ENCODE results near the gene ABCA1. TPM values are rescaled to one million over a fixed set of nuclear protein-coding genes. Genes with fewer than 3 reads are reported as not detected.

Gene ABCA1
- total RNA-seq, 1 donor, result 73.1 TPM

GRCh38 chr9:104882566-104882965 is 45.4 kb downstream of the ABCA1 start:
- Histone ChIP-seq H3K36me3 (ENCODE audit: insufficient read depth, low read length) (no peaks in the 10 kb centered on the region), H3K4me3 (ENCODE audit: insufficient read depth, low read length) (no peak overlapping the region), H3K4me1 (ENCODE audit: insufficient read depth, low read length) (peaks cover 6% of the 10 kb centered on the region), H4K20me1 (ENCODE audit: insufficient read depth, low read length) (no peaks in the 10 kb centered on the region), H3K27me3 (ENCODE audit: insufficient read depth, low read length) (no peaks in the 10 kb centered on the region), H3K9me3 (ENCODE audit: low read depth, low read length) (no peaks in the 10 kb centered on the region), H3K4me2 (ENCODE audit: insufficient read depth, low read length) (no peak overlapping the region), H3K27ac (ENCODE audit: low read depth, low read length) (no peak overlapping the region), H3K79me2 (ENCODE audit: insufficient read depth, low read length) (no peaks in the 10 kb centered on the region), H2AFZ (ENCODE audit: low read length) (no peak overlapping the region)
- no peak for DNase-seq (ENCODE audit: insufficient read length, low spot score, missing footprints)
- TF ChIP-seq CTCF (IDR thresholded peaks at IDR 0.05; ENCODE audit: extremely low read depth, low read depth, low read length), result no peak

DNA sequence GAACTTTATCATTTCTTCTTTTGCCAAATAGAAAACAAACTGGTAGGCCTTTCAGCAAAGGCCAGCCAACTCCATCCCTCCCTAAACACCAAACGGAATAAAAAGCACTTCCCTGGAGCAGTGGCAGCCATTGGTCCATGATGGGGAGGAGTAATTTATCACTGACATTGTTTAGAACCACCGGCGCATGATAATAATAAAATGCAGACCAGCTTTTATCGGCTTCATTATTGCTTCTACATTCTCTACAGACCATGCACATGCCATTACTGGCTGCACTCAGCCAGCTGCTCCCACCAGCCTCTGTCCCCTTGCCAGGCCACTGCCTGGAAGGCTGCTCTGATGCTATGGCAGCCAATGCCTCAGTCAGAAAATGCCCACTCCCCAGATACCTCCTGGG is 45.9 kb downstream of the ABCA1 start:
- TF ChIP-seq CTCF (IDR thresholded peaks at IDR 0.05; ENCODE audit: extremely low read depth, low read depth, low read length), result no peak
- Histone ChIP-seq H4K20me1 (ENCODE audit: insufficient read depth, low read length) (no peaks in the 10 kb centered on the region), H3K36me3 (ENCODE audit: insufficient read depth, low read length) (no peaks in the 10 kb centered on the region)

GRCh38 chr9:104879555-104880309 is 48.2 kb downstream of the ABCA1 start:
- Histone ChIP-seq H3K27me3 (ENCODE audit: insufficient read depth, low read length) (no peaks in the 10 kb centered on the region), H3K36me3 (ENCODE audit: insufficient read depth, low read length) (no peaks in the 10 kb centered on the region), H4K20me1 (ENCODE audit: insufficient read depth, low read length) (no peaks in the 10 kb centered on the region), H3K4me1 (ENCODE audit: insufficient read depth, low read length) (peaks cover 6% of the 10 kb centered on the region), H3K9me3 (ENCODE audit: low read depth, low read length) (no peaks in the 10 kb centered on the region), H3K4me2 (ENCODE audit: insufficient read depth, low read length) (peak overlapping the region; percentile 20), H3K27ac (ENCODE audit: low read depth, low read length) (peak overlapping the region; percentile 49), H2AFZ (ENCODE audit: low read length) (peak overlapping the region; percentile 59), H3K79me2 (ENCODE audit: insufficient read depth, low read length) (no peaks in the 10 kb centered on the region), H3K4me3 (ENCODE audit: insufficient read depth, low read length) (no peak overlapping the region)
- no peak for DNase-seq (ENCODE audit: insufficient read length, low spot score, missing footprints)
- TF ChIP-seq CTCF (IDR thresholded peaks at IDR 0.05; ENCODE audit: extremely low read depth, low read depth, low read length), result no peak

More for the DNA sequence above, 45.9 kb downstream of the ABCA1 start:
- Histone ChIP-seq H3K9me3 (ENCODE audit: low read depth, low read length) (no peaks in the 10 kb centered on the region), H3K4me3 (ENCODE audit: insufficient read depth, low read length) (no peak overlapping the region), H3K27me3 (ENCODE audit: insufficient read depth, low read length) (no peaks in the 10 kb centered on the region), H2AFZ (ENCODE audit: low read length) (no peak overlapping the region), H3K27ac (ENCODE audit: low read depth, low read length) (no peak overlapping the region), H3K4me1 (ENCODE audit: insufficient read depth, low read length) (peaks cover 6% of the 10 kb centered on the region), H3K4me2 (ENCODE audit: insufficient read depth, low read length) (no peak overlapping the region), H3K79me2 (ENCODE audit: insufficient read depth, low read length) (no peaks in the 10 kb centered on the region)
- DNase-seq (ENCODE audit: insufficient read length, low spot score, missing footprints), result no peak

DNA sequence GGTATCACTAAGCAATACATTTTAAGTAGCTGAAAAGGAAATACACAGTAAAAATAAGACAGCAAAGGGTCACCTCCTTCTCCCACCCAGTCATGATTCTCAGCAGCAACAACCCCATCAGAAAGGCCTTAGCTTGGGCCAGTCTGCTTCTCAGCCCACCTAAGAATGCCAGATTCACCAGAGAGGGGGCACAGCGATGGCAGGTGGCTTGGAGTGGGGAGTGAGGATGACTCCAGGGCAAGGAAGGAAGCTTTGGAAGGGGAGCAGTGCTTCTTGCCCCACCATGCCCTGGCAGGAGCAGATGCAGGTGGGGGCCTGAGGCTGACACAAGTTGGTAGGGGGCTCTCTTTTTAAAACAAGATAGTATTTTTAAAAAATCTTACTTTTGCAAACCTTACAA is 51.4 kb downstream of the ABCA1 start:
- DNase-seq (ENCODE audit: insufficient read length, low spot score, missing footprints), result no peak
- Histone ChIP-seq H3K36me3 (ENCODE audit: insufficient read depth, low read length) (no peaks in the 10 kb centered on the region), H3K4me2 (ENCODE audit: insufficient read depth, low read length) (no peak overlapping the region), H4K20me1 (ENCODE audit: insufficient read depth, low read length) (no peaks in the 10 kb centered on the region), H3K27me3 (ENCODE audit: insufficient read depth, low read length) (no peaks in the 10 kb centered on the region), H3K27ac (ENCODE audit: low read depth, low read length) (no peak overlapping the region), H3K4me1 (ENCODE audit: insufficient read depth, low read length) (peaks cover 24% of the 10 kb centered on the region), H3K4me3 (ENCODE audit: insufficient read depth, low read length) (no peak overlapping the region), H3K9me3 (ENCODE audit: low read depth, low read length) (no peaks in the 10 kb centered on the region), H2AFZ (ENCODE audit: low read length) (no peak overlapping the region), H3K79me2 (ENCODE audit: insufficient read depth, low read length) (no peaks in the 10 kb centered on the region)
- no peak for TF ChIP-seq CTCF (IDR thresholded peaks at IDR 0.05; ENCODE audit: extremely low read depth, low read depth, low read length)

Data from osteoblast (primary cell).